HepG2 (cell line): ENCODE data around the gene UBP1. TPM values are rescaled to one million over a fixed set of nuclear protein-coding genes. Genes with fewer than 3 reads are reported as not detected.
"Not testable (repeated sequence)": the region's sequence is repeated elsewhere in the genome, so short reads cannot be mapped to it uniquely, and the experiment has no call there.

Experiments used
- ATAC-seq: fragments of 200-7000 bp; cut with Tn5 transposase; 3 replicates; pipeline ENCODE4 v1.9.1; 2020; ENCODE audit warnings: mild to moderate bottlenecking, moderate library complexity
- BruUV-seq: library from RNA; stranded (reverse); fragments of 400-500 nt; replicated peaks from 2 replicates; lab custom pipeline; 2021; lab: Mats Ljungman, UMichigan
- CTCF ChIA-PET: fragments of 300-600 bp; formaldehyde crosslinking; extraction: SDS; loops from one replicate; lab custom pipeline; 2021; ENCODE audit warnings: low total read pairs, inconsistent platforms, low intra/inter-chr PET ratio; lab: Yijun Ruan, JAX
- POLR2A ChIA-PET: fragments of 350-600 bp; sonication (Branson Sonifier 250); formaldehyde crosslinking; loops from one replicate; lab custom pipeline; 2020; ENCODE audit warnings: antibody characterized with exemption, inconsistent platforms; lab: Yijun Ruan, JAX
- DNase-seq: peaks from one replicate; pipeline ENCODE4 v3.0.0-alpha.2; 2015; ENCODE audit warnings: low spot score
- FAIRE-seq: peaks from 3 replicates; lab custom pipeline; 2011; peaks lifted over from hg19 to GRCh38; lab: Jason Lieb, UNC
- H2AFZ ChIP-seq: one replicate; pipeline ENCODE4 v1.6.1; 2011; ENCODE audit warnings: low read length, inconsistent platforms
- H3K27ac ChIP-seq: fragments of 300-600 bp; 3 replicates; pipeline ENCODE4 v1.8.0; 2011; ENCODE audit warnings: mixed run types, mild to moderate bottlenecking, mixed read lengths, low read length, inconsistent platforms; ENCODE audit not compliant: insufficient read depth; ENCODE audit errors: extremely low read length
- H3K27me3 ChIP-seq, 2 experiments: fragments of 200-600 bp in 1 of 2; 2 replicates in 1 of 2; 3 replicates in 1 of 2; pipeline versions ENCODE4 v1.6.0 to v1.8.0; 2011; ENCODE audit warnings: low read length in 2 of 2, mild to moderate bottlenecking in 2 of 2, moderate library complexity in 2 of 2, inconsistent platforms in 1 of 2; ENCODE audit not compliant: insufficient read depth in 2 of 2, control insufficient read depth in 1 of 2
- H3K36me3 ChIP-seq, 2 experiments: fragments of 200-600 bp in 1 of 2; replicated peaks in 1 of 2; 2 replicates in 1 of 2; 3 replicates in 1 of 2; pipeline versions ENCODE4 v1.5.1 to v1.8.0; 2011; ENCODE audit warnings: low read length in 2 of 2, inconsistent platforms in 1 of 2; ENCODE audit not compliant: insufficient read depth in 2 of 2, control insufficient read depth in 1 of 2
- H3K4me1 ChIP-seq: 2 replicates; pipeline ENCODE4 v1.5.1; 2012; ENCODE audit warnings: low read length, inconsistent platforms; ENCODE audit not compliant: insufficient read depth
- H3K4me2 ChIP-seq: 2 replicates; pipeline ENCODE4 v1.6.0; 2011; ENCODE audit warnings: low read depth, low read length, inconsistent platforms
- H3K4me3 ChIP-seq, 3 experiments: fragments of 200-600 bp in 1 of 3; sonication (generic), shearing (Covaris generic) in 1 of 3; replicated peaks in 1 of 3; 2 replicates each; pipeline ENCODE4 v1.5.1; 2011 to 2016; ENCODE audit warnings: low read length in 3 of 3, inconsistent platforms in 2 of 3, low read depth in 2 of 3, mild to moderate bottlenecking in 2 of 3, control low read depth in 1 of 3, mixed read lengths in 1 of 3; ENCODE audit not compliant: insufficient read depth in 1 of 3
- H3K79me2 ChIP-seq: one replicate; pipeline ENCODE4 v1.6.1; 2011; ENCODE audit warnings: low read length, inconsistent platforms; ENCODE audit not compliant: insufficient read depth
- H3K9ac ChIP-seq: 2 replicates; pipeline ENCODE4 v1.6.0; 2011; ENCODE audit warnings: mild to moderate bottlenecking, low read depth, low read length, inconsistent platforms; ENCODE audit not compliant: insufficient read depth
- H3K9me3 ChIP-seq: 2 replicates; pipeline ENCODE4 v1.5.1; 2012; ENCODE audit warnings: mild to moderate bottlenecking, low read length
- H4K20me1 ChIP-seq: 2 replicates; pipeline ENCODE4 v1.6.0; 2011; ENCODE audit warnings: inconsistent platforms, mild to moderate bottlenecking, low read length, moderate library complexity; ENCODE audit not compliant: insufficient read depth
- HOXA7 ChIP-seq: sonication (generic); formaldehyde crosslinking; IDR thresholded peaks from 2 replicates; pipeline ENCODE4 v1.8.1; 2022; ENCODE audit warnings: mild to moderate bottlenecking, missing genetic modification reagents, moderate library complexity
- MAFF ChIP-seq: IDR thresholded peaks from 2 replicates; pipeline ENCODE4 v1.6.1; 2011; ENCODE audit warnings: low read depth, low read length, improper control_type of control experiment
- NFYC ChIP-seq: IDR thresholded peaks from 2 replicates; pipeline ENCODE4 v1.6.1; 2016; ENCODE audit warnings: missing genetic modification reagents, missing compliant biosample characterization
- ZNF589 ChIP-seq: sonication (generic); formaldehyde crosslinking; conservative IDR thresholded peaks from 2 replicates; pipeline ENCODE4 v1.8.0; 2022; ENCODE audit warnings: mild to moderate bottlenecking, moderate library complexity, missing genetic modification reagents
- ZNF709 ChIP-seq: sonication (generic); formaldehyde crosslinking; IDR thresholded peaks from 2 replicates; pipeline ENCODE4 v1.5.0; 2020; ENCODE audit warnings: mild to moderate bottlenecking, missing genetic modification reagents
- ZSCAN12 ChIP-seq: sonication (generic); formaldehyde crosslinking; IDR thresholded peaks from 2 replicates; pipeline ENCODE4 v1.9.0; 2021; ENCODE audit warnings: mild to moderate bottlenecking, missing genetic modification reagents
- WGBS: methylation state at CpG from one replicate; pipeline ENCODE4 v1.1.6; 2017; ENCODE audit warnings: low lambda C conversion rate; 5-methylcytosine and 5-hydroxymethylcytosine counted together
- in situ Hi-C: cut with HindIII; loops from 2 replicates; pipeline ENCODE4 v1.10.0; 2017; ENCODE audit warnings: low pct_unique_long_range_greater_than_20kb; ENCODE audit not compliant: extremely low pct_ligation_motif_present
- intact Hi-C: fragments of 100-400 bp; cut with micrococcal nuclease; formaldehyde crosslinking; loops from one replicate; pipeline ENCODE4 v1.10.0; 2022; ENCODE audit not compliant: unreplicated experiment
- polyA plus RNA-seq, 8 experiments: library from polyadenylated mRNA; depleted of rRNA in 3 of 8; stranded (reverse) in 7 of 8; unstranded in 1 of 8; fragments of >200 nt; fragmentation: Illumina TruSeq in 4 of 8; extraction: Trizol in 4 of 8; gene quantifications; 2 replicates each; pipeline versions ENCODE4 v1.2.1 to v1.2.3, GENCODE V29; 2011 to 2016; ENCODE audit warnings: low read depth in 4 of 8, missing spikeins in 1 of 8, mixed read lengths in 1 of 8; ENCODE audit not compliant: insufficient read depth in 1 of 8
- total RNA-seq, 5 experiments: library from RNA; depleted of rRNA; stranded (reverse); fragments of >200 nt; fragmentation: Illumina TruSeq; extraction: Trizol; gene quantifications; 2 replicates each; pipeline ENCODE4 v1.2.3, GENCODE V29; 2016; ENCODE audit warnings: low read depth in 1 of 5
- TF ChIP-seq, protein P1 (sequence below): sonication (generic); formaldehyde crosslinking; IDR thresholded peaks from 2 replicates; pipeline ENCODE4 v1.4.0; 2020; ENCODE audit warnings: missing genetic modification reagents
- TF ChIP-seq, protein P2 (sequence below): IDR thresholded peaks from 2 replicates; pipeline ENCODE4 v1.6.1; 2016; ENCODE audit warnings: missing compliant biosample characterization, missing genetic modification reagents, borderline replicate concordance
- TF ChIP-seq, protein P3 (sequence below): sonication (generic); formaldehyde crosslinking; IDR thresholded peaks from 2 replicates; pipeline ENCODE4 v1.4.0; 2020; ENCODE audit warnings: missing genetic modification reagents

The UBP1 gene
- total and polyA plus RNA-seq, 2 of the 13 experiments (the other 11 are each of a cell fraction or from before 2014, with no cell fraction given) = 48.3 to 79.9 TPM

DNA sequence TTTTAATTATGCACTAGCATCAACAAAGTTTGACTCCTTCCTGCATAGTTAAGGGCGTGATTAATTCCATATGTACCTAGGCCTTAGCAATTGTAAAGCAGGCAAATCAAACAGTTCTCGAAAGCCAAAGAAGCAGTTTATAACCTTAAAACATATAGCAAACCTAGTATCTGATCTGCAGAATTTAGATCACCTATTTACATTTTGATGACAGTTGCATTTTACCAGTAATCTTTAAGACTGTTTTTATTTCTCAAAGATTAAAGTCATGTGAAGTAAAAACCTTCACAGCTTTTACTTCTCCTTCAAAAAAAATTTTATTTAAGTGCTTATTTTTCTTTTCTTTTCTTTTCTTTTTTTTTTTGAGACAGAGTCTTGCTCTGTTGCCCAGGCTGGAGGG, 20.9 kb upstream of the UBP1 start (continued):
- TF ChIP-seq, protein P1, sequence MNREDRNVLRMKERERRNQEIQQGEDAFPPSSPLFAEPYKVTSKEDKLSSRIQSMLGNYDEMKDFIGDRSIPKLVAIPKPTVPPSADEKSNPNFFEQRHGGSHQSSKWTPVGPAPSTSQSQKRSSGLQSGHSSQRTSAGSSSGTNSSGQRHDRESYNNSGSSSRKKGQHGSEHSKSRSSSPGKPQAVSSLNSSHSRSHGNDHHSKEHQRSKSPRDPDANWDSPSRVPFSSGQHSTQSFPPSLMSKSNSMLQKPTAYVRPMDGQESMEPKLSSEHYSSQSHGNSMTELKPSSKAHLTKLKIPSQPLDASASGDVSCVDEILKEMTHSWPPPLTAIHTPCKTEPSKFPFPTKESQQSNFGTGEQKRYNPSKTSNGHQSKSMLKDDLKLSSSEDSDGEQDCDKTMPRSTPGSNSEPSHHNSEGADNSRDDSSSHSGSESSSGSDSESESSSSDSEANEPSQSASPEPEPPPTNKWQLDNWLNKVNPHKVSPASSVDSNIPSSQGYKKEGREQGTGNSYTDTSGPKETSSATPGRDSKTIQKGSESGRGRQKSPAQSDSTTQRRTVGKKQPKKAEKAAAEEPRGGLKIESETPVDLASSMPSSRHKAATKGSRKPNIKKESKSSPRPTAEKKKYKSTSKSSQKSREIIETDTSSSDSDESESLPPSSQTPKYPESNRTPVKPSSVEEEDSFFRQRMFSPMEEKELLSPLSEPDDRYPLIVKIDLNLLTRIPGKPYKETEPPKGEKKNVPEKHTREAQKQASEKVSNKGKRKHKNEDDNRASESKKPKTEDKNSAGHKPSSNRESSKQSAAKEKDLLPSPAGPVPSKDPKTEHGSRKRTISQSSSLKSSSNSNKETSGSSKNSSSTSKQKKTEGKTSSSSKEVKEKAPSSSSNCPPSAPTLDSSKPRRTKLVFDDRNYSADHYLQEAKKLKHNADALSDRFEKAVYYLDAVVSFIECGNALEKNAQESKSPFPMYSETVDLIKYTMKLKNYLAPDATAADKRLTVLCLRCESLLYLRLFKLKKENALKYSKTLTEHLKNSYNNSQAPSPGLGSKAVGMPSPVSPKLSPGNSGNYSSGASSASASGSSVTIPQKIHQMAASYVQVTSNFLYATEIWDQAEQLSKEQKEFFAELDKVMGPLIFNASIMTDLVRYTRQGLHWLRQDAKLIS (CRISPR knock-in tag) = no peak
- TF ChIP-seq ZSCAN12 (CRISPR knock-in tag) (no peak), NFYC (CRISPR knock-in tag) (no peak), HOXA7 (CRISPR knock-in tag) (no peak), MAFF (peak; percentile 54), ZNF709 (CRISPR knock-in tag) (no peak), ZNF589 (CRISPR knock-in tag) (no peak)
- TF ChIP-seq, protein P2, sequence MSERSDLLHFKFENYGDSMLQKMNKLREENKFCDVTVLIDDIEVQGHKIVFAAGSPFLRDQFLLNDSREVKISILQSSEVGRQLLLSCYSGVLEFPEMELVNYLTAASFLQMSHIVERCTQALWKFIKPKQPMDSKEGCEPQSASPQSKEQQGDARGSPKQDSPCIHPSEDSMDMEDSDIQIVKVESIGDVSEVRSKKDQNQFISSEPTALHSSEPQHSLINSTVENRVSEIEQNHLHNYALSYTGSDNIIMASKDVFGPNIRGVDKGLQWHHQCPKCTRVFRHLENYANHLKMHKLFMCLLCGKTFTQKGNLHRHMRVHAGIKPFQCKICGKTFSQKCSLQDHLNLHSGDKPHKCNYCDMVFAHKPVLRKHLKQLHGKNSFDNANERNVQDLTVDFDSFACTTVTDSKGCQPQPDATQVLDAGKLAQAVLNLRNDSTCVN (CRISPR knock-in tag) = no peak
- TF ChIP-seq, protein P3, sequence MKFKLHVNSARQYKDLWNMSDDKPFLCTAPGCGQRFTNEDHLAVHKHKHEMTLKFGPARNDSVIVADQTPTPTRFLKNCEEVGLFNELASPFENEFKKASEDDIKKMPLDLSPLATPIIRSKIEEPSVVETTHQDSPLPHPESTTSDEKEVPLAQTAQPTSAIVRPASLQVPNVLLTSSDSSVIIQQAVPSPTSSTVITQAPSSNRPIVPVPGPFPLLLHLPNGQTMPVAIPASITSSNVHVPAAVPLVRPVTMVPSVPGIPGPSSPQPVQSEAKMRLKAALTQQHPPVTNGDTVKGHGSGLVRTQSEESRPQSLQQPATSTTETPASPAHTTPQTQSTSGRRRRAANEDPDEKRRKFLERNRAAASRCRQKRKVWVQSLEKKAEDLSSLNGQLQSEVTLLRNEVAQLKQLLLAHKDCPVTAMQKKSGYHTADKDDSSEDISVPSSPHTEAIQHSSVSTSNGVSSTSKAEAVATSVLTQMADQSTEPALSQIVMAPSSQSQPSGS (CRISPR knock-in tag) = no peak
- TF ChIP-seq, all 625 proteins: peak for 2

DNA sequence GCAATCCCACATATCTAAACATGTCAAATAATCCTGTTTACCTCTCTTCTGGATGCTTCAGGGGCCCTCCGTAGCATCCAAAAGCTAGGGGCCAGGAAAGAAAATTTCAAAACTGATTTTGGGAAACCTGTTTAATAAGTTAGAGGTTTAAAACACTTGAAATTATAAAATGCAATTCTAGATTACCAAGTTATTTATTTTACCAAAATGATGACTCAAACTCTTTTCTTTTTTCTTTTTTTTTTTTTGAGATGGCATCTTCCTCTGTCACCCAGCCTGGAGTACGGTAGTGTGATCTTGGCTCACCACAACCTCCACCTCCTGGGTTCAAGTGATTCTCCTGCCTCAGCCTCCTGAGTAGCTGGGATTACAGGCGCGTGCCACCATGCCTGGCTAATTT, 19.4 kb upstream of the UBP1 start:
- intact Hi-C loops, CTCF ChIA-PET: not testable (repeated sequence)

More for the DNA sequence above, 19.4 kb upstream of the UBP1 start:
- H3K27me3 ChIP-seq, POLR2A ChIA-PET, H3K36me3 ChIP-seq, in situ Hi-C loops, H3K9ac ChIP-seq, H3K79me2 ChIP-seq, H2AFZ ChIP-seq, FAIRE-seq, BruUV-seq, H3K9me3 ChIP-seq, H3K4me2 ChIP-seq, H3K4me1 ChIP-seq, ATAC-seq, H3K4me3 ChIP-seq, DNase-seq, H4K20me1 ChIP-seq, H3K27ac ChIP-seq: not testable (repeated sequence)
- WGBS = 93% methylated on average over 4 of the region's 4 CpGs
